ENCODE data around the gene ANKRD33.

Gene ANKRD33

DNA sequence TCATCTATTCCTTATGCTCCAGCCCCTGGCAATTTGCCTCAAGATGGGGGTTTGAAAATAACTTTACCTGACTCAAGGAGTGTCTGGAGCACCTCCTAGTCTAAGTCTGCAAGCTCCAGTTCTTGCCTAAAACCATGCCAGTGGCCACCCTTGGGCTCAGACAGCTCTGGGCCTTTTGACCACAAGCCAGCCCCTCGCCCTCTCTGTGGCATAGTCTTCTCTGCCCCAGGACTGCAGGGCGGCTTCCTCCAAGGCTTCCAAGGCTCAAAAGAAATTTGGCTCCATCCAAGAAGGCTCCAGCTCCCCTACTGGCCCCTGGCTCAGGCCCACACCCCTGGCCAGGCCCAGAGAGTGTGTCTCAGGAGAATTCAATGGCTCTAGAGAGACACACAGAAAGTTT is 34.2 kb downstream of the ANKRD33 start:
- no peak for DNase-seq

DNA sequence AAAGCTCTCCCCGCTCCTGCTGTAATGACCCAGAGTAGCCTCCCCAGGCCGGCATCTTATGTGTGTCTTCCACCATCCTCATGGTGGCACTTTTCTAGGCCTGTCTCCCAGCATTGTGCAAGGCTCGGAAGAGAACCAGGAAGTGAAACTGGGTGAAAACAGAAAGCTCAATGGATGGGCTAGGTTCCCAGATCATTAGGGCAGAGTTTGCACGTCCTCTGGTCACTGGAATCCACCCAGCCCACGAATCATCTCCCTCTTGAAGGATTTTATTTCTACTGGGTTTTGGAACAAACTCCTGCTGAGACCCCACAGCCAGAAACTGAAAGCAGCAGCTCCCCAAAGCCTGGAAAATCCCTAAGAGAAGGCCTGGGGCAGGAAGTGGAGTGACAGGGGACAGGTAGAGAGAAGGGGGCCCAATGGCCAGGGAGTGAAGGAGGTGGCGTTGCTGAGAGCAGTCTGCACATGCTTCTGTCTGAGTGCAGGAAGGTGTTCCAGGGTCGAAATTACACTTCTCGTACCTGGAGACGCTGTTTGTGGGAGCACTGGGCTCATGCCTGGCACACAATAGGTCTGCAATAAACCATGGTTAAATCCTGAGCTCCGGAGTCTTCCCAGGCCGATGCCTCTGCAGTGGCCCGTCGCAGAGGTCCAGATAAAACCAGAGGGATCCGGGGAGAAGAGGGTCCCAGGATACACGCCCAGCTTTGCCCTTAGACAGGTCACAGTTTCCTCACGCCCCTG is 35.0 kb downstream of the ANKRD33 start:
- DNase-seq, result no peak

DNA sequence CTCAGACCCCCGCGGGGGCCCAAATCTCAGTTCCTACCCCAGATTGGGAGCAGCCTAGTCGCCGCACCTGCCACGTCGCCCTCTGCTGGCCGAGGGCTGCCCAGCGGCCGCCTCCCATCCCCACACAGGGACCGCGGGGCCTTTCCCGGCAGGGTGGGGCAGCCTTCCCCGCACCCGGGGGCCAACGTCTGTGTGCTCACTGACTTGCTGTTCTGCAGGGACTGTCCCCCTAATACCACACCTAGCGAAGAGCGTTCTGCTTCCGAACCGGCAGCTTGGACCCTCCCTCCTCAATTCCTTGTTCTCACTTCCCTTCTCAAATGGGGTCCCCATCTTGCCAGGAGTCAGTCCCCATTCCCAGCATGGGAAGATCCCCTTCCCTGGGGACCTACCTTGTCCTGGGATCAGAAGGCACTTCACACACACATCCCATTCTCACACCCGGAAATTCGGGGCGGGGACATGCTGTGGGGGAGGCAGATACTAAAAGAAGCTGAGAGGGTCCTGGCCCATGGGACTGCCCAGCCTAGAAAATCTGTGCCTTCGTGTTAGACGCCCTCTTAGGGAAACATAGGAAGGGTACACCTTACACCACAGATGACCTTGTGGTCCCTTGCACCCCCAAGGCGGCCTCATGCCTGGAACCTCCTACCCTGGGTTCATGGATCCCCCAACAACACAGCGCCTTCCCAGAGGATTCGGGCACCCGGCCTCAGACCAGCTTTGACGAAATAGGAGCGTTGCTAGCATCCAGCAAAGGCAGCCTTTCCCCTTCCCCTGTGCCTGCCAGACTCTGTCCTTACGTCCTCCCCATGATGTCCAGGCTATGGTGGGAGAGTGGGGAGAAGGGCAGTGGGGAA is 35.8 kb downstream of the ANKRD33 start:
- peak; percentile 34 for DNase-seq

DNA sequence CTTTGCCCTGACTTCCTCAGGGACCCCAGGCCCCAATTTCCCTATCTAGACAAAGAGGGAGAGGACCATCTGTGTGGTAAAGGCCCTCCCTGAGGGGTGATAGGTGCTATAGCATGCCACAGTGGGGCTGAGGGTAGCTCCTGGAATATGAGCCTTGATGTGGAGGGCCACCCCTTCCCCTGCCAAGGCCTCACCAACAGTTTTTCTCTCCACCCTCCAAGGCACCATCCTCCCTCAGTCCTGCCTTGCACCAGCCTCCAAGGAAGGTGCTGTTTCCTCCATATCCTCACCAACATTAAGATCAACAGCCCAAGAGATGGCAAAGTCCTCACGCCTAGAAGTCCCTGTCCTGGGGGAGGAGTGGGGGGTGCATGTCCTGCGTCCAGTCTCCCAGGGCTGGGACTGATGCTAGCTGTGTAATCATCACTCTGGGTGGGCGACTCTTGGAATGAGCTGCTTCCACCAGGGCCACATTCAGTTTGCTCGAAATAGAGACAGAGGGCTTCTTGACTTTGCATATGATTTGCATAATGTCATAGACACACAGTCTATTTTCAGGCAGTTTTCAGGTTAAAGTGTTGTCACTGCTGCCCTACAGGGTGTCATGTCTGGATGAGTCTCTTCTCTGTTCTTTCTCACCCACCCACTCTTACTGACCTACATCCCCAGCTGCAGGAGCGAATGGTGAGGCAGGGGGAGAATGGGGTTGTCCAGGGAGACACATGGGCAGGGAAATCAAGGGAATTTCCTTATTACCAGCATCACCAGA is 36.8 kb downstream of the ANKRD33 start:
- no peak for DNase-seq

DNA sequence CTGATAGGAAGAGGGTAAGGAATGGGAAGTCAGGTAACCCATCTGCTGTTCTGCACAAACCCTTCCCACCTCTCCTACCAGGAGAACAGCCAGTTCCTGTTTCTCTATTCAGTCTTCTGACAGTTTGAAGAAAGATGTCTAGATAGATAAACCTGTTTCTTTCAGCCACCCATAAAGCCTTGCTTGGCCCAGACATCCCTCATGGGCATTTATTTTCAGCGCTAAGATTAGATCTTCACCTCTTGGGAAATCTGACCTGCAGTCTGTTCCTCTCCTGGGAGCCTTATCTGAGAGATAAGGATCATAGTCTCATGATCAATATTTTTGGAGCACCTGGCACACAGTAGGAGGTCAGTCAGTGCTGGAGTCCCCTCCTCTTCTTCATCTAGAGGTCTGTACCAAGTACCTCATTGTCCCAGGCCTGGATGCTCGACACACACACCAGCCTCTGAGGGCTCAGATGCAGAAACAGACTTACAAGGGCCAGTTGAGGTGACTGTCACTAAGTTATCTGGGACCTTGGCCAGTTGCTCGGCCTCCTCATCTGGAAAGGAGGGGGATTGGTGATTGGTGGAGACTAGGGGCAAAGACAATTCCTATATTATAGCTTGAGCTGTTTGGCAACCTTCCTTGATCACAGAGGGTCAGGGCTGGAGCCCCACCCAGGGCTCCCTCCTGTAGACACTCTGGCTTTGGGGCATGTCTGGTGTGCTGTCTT is 37.6 kb downstream of the ANKRD33 start:
- no peak for DNase-seq

DNA sequence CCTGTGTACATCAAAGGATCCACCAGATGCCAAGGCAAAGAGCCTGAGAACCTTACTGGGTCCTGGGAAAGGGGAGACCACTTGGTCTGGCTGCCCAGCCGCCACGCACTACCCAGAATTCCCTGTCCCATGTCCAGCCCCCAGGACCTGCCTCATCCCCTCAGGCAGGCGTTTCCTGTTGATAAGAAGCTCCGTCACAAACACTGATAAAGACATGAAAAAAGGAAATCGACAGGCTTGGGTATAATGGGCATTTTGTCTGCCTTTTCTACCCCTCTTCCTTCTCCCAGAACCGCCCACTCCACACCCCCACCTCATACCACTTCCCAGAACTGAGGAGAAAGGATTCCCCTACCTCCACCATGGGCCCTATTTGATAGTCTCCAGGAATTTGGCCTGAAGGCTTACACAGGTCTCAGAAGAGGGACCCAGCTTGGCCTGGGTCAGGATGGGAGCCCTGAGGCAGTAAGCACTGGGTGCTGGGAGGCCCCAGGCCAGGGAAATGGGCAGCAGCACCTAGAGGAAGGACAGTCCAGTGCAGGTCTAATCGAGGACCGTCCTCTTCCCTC is 38.2 kb downstream of the ANKRD33 start:
- no peak for DNase-seq

DNA sequence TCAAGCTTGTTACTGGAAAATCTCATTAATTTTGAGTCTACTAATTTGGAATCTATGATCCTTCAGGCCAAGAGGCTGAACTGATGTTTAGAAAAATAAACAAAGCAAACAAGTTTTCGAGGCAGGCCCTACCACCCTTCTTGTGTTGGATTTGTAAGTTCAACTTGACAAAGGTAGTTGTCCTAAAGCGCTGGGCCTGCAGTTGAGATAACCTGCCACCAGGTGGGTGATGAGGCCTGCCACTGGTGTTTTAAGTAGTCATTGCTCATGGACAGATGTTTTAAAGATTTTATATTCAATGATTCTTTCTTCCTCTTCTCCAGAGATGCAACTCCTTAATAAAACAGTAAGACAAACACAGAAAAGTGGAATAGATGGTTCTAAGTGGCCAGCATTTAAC is 38.8 kb downstream of the ANKRD33 start:
- DNase-seq, result peak; percentile 27

DNA sequence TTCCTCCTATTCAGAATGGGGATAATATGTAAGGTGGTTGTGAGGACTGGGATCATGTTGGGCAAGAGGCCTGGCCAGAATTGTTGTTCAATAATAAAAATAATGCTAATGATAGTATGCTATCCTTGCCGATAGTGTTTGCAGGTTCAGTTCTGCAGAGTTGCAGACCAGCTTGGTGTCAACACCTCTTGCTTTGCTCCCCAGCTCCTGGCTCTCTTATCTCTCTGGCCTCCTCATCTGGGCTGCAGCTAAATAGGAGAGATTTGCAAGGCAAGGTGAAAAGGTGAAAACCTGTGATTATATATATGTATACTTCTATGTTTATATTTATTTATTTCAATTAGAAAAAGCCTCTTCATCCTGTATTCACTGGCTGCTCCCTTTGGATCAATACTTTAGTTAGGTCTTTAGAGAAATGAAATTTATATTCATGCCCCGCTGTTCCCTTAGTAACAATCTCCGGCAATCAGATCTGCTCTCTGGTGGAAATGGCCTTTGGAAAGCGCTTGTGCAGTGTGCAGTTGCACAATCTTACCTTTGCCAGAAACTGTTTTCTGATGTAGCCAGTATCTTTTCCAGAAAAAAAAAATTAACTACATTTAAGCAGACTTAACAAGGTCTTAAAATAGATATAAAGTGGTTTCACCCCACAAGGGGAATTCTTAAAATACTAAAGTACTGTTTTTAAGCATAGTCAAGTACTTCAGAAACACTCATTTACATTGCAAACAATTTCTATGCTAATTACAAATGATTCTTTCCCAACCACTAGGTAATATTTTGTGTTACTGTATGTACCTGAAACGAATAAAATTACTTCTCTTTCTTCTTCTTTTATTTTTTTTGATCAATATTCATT is 44.5 kb downstream of the ANKRD33 start:
- no peak for DNase-seq

DNA sequence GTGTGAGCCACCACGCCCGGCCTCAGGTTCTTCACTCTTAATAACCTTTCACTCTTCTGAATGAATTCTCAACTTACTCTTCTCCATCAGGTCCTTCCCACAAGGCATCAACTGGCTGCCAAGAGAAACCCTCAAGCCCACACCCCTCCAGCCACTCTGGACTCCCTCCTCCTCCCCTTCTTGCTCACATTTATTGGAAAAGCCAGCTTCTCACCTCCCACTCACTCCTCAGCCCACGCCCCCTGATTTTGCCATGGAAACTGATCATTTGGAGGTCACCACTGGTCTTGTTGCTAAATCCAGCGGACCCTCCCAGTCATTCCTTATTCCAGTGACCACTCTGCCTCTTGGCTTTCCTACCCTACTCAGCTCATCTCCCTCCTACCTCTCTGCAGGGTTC is 46.2 kb downstream of the ANKRD33 start:
- DNase-seq, result no peak

DNA sequence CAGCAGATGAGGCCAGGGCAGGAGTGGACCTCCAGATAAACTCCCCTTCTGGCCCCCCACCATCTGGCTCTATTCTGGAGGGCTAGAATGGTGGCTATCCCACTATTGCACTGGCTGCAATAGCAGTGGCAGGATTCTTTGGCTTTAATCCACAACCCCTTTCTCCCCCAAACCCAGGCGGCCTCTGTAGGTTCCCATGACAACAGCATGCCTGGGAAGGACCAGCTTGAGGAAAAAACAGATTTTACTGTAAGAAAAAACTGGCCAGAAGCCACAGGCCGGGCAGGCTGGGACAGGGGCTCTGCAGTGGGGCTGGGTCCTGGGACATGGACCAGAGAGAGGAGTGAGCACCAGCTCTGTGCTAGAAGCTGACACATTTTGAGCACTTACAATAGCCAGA is 50.0 kb downstream of the ANKRD33 start:
- no peak for DNase-seq

DNA sequence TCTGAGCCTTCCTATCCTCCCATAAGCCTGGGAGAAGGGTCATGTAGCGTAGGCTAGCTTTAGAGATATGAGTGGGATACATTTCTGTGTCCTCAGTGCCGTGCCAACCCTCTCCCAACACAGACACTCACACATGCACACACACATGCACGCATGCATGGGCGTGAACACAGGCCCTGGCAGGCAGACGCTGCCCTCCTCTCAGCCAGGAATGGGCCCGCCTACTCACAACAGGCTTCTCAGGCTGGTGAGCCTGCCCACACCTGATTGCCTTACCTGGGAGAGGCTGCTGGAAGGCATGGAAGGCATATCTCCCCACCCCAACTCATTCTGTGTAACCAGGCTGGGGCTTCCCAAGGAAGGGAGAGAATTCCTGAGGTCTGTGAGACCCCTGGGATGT is 50.8 kb downstream of the ANKRD33 start:
- no peak for DNase-seq

DNA sequence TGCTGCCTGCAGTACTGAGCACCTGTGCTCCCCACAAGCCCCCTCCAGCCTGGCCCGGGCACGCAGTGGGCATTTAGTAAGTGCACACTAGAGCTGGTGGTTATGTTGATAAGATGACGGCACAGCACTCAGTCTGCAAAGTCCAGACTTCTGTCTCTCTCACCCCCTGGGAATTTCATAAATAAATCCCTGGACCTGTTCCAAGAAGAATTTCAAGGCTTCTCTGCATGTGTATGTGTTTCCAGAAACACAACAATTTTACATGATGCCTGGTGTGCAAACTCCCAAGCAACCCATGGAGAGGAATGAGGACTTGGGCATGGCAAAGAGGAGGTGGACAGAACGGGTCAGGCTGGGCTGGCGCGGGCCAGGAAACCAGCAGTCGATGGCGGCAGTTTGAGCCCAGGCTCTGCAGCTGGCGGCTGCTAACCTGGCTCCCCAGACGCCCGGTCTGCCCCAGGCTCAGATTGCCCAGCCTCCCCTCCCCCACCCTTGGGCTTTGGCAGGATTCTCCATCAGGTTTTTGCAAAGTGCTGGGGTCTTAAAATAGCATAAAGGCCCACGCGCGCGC is 53.2 kb downstream of the ANKRD33 start:
- no peak for DNase-seq
